ENCODE results near the gene BMP3. TPM values are rescaled to one million over a fixed set of nuclear protein-coding genes. Genes with fewer than 3 reads are reported as not detected.
A peak's percentile ranks its signal among the peaks of the same experiment; 100 is the strongest.

BMP3 gene
- total and polyA plus RNA-seq, 10 of the 15 experiments (the other 5 are each of a cell fraction or from before 2014, with no cell fraction given): 0.37 to 1.4 (median 0.88) TPM

DNA sequence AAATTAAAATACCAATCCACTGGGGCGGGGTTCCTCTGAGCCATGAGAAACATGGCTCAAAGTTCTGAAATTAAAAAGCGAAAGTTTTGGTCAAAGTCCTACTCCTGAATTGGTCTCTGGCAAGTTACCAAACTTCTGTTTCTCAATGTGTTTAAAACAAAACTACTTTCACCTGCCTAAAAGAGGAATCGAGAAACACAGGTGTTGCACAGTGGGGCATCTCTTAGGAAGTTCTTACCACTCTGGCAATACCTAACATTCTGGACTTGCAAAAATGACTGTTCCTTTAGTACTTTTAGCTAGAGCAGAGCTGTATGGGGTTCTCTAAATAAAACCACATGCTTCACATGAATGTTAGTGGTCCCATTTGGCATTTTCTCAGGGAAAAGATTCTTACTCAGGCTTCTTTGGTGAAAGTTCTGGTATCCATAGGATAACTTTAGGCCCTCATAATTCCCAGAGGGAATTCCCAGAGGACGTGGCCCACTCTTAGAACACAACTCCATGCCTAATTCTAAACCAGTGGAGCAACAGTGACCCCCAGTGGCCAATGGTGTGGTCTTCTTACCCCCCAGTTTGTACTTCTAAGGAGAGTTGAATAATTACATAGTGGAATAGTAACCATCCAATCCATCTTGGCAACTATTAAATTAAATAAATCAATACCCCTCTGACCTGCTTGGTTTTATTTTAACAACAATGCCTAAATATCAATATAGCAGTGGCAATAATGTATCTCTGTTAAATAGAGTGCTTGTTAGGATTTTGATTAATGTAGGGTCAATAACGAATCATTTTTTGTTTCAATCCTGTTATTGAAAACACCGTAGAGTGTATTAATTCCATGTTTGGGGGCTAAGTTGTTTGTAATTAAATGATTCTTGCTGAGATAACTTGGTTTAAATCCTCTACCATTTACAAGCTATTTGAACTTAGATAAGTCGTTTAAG, 21.9 kb downstream of the BMP3 start (continued):
- TF ChIP-seq RCOR1 (conservative IDR thresholded peaks at IDR 0.05; ENCODE audit: low read depth, low read length) (no peak), CHD2 (IDR thresholded peaks at IDR 0.05; ENCODE audit: borderline replicate concordance, low read depth, low read length) (no peak), HDAC6 (IDR thresholded peaks at IDR 0.05; ENCODE audit: unreplicated experiment) (no peak), TAF1 (IDR thresholded peaks at IDR 0.05; ENCODE audit: borderline replicate concordance, low read depth, low read length) (no peak), RELA (IDR thresholded peaks at IDR 0.05; ENCODE audit: borderline replicate concordance, partially characterized antibody) (no peak), SMAD1 (IDR thresholded peaks at IDR 0.05; ENCODE audit: low read depth, partially characterized antibody) (peak; percentile 95), RB1 (IDR thresholded peaks at IDR 0.05; ENCODE audit: borderline replicate concordance) (no peak), SREBF1 (IDR thresholded peaks at IDR 0.05; ENCODE audit: low read length) (no peak), CBX5 (IDR thresholded peaks at IDR 0.05; ENCODE audit: low read depth) (peak; percentile 79; the same call in 1 of the 2 replicates), MTA3 (IDR thresholded peaks at IDR 0.05; ENCODE audit: borderline replicate concordance, low read length) (peak; percentile 98), ZNF384 (IDR thresholded peaks at IDR 0.05; ENCODE audit: borderline replicate concordance, low read depth, low read length) (no peak), YY1 (IDR thresholded peaks at IDR 0.05; ENCODE audit: low read depth, low read length) (no peak), NFXL1 (IDR thresholded peaks at IDR 0.05; ENCODE audit: borderline replicate concordance) (no peak), NR2C2 (IDR thresholded peaks at IDR 0.05; ENCODE audit: borderline replicate concordance, control insufficient read depth, insufficient read length, low read depth) (no peak), BHLHE40 (IDR thresholded peaks at IDR 0.05; ENCODE audit: borderline replicate concordance in 1 of 2, low read depth in 2 of 2, low read length in 1 of 2) (peak; percentile 52 to 64; a peak in 1 of 4 replicates), BACH1 (IDR thresholded peaks at IDR 0.05; ENCODE audit: borderline replicate concordance) (peak; percentile 91; the same call in 1 of the 2 replicates)
- TF ChIP-seq, protein P1, sequence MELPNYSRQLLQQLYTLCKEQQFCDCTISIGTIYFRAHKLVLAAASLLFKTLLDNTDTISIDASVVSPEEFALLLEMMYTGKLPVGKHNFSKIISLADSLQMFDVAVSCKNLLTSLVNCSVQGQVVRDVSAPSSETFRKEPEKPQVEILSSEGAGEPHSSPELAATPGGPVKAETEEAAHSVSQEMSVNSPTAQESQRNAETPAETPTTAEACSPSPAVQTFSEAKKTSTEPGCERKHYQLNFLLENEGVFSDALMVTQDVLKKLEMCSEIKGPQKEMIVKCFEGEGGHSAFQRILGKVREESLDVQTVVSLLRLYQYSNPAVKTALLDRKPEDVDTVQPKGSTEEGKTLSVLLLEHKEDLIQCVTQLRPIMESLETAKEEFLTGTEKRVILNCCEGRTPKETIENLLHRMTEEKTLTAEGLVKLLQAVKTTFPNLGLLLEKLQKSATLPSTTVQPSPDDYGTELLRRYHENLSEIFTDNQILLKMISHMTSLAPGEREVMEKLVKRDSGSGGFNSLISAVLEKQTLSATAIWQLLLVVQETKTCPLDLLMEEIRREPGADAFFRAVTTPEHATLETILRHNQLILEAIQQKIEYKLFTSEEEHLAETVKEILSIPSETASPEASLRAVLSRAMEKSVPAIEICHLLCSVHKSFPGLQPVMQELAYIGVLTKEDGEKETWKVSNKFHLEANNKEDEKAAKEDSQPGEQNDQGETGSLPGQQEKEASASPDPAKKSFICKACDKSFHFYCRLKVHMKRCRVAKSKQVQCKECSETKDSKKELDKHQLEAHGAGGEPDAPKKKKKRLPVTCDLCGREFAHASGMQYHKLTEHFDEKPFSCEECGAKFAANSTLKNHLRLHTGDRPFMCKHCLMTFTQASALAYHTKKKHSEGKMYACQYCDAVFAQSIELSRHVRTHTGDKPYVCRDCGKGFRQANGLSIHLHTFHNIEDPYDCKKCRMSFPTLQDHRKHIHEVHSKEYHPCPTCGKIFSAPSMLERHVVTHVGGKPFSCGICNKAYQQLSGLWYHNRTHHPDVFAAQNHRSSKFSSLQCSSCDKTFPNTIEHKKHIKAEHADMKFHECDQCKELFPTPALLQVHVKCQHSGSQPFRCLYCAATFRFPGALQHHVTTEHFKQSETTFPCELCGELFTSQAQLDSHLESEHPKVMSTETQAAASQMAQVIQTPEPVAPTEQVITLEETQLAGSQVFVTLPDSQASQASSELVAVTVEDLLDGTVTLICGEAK (IDR thresholded peaks at IDR 0.05; ENCODE audit: borderline replicate concordance): no peak; the same call in 1 of the 2 replicates
- TF ChIP-seq, protein P2, sequence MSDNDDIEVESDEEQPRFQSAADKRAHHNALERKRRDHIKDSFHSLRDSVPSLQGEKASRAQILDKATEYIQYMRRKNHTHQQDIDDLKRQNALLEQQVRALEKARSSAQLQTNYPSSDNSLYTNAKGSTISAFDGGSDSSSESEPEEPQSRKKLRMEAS (IDR thresholded peaks at IDR 0.05; ENCODE audit: low read depth, low read length): no peak
- TF ChIP-seq, protein P3, sequence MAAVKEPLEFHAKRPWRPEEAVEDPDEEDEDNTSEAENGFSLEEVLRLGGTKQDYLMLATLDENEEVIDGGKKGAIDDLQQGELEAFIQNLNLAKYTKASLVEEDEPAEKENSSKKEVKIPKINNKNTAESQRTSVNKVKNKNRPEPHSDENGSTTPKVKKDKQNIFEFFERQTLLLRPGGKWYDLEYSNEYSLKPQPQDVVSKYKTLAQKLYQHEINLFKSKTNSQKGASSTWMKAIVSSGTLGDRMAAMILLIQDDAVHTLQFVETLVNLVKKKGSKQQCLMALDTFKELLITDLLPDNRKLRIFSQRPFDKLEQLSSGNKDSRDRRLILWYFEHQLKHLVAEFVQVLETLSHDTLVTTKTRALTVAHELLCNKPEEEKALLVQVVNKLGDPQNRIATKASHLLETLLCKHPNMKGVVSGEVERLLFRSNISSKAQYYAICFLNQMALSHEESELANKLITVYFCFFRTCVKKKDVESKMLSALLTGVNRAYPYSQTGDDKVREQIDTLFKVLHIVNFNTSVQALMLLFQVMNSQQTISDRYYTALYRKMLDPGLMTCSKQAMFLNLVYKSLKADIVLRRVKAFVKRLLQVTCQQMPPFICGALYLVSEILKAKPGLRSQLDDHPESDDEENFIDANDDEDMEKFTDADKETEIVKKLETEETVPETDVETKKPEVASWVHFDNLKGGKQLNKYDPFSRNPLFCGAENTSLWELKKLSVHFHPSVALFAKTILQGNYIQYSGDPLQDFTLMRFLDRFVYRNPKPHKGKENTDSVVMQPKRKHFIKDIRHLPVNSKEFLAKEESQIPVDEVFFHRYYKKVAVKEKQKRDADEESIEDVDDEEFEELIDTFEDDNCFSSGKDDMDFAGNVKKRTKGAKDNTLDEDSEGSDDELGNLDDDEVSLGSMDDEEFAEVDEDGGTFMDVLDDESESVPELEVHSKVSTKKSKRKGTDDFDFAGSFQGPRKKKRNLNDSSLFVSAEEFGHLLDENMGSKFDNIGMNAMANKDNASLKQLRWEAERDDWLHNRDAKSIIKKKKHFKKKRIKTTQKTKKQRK (IDR thresholded peaks at IDR 0.05; ENCODE audit: low read depth, low read length): no peak
